ENCODE data around the gene FBXL16. TPM values are rescaled to one million over a fixed set of nuclear protein-coding genes. Genes with fewer than 3 reads are reported as not detected.
"Not testable (repeated sequence)": the region's sequence is repeated elsewhere in the genome, so short reads cannot be mapped to it uniquely, and the experiment has no call there.

The FBXL16 gene
- total RNA-seq, 4 donors from 2014 or later, result 0.21 to 0.37 TPM; not detected in 2

DNA sequence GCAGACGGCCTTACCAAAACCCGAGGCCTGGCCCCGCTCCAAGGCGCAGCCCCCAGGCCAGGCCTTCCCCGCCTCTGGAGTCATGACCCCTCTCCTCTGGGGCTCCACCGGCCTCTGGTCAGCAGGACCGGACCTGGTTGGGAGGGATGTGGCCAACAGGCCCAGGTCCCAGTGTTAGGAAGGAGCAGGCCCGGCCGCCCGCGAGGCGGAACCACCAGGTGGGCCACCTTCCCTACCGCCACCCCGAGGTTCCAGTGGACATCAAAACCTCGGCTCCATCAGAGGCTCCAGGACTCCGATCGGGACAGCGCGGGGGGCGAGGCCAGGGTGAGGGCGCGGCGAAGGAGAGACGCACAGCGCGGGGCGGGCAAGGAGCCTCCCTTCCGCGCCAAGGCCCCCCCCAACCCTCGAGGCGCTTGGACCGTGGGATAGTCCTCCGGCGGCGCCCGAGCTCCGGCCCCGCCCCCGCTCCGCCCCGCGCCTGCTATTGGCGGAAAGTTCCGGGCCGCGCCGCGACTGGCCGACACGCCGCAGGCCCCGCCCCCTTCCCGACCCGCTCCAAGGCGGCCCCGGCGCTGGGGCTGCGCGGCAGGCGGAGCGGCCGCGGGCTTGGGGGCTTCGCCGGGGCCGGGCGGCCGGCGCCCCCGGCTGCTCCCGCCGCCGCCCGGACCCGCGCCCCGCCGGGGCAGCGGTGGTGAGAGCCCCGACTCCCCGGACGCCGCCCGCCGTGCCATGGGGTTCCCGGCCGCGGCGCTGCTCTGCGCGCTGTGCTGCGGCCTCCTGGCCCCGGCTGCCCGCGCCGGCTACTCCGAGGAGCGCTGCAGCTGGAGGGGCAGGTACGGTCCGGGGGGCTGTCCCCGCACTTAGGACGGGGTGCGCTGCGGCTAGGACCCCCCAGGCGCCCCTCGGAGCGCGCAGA, 9.2 kb upstream of the FBXL16 start, which contains the start of gene METRN:
Gene METRN (plus strand): TSS at position 561 of the 919 bp plus-strand sequence. CDS start 172 bp downstream, at position 733.
- no peak for TF ChIP-seq POLR2A (IDR thresholded peaks at IDR 0.05)
- TF ChIP-seq, protein P1, sequence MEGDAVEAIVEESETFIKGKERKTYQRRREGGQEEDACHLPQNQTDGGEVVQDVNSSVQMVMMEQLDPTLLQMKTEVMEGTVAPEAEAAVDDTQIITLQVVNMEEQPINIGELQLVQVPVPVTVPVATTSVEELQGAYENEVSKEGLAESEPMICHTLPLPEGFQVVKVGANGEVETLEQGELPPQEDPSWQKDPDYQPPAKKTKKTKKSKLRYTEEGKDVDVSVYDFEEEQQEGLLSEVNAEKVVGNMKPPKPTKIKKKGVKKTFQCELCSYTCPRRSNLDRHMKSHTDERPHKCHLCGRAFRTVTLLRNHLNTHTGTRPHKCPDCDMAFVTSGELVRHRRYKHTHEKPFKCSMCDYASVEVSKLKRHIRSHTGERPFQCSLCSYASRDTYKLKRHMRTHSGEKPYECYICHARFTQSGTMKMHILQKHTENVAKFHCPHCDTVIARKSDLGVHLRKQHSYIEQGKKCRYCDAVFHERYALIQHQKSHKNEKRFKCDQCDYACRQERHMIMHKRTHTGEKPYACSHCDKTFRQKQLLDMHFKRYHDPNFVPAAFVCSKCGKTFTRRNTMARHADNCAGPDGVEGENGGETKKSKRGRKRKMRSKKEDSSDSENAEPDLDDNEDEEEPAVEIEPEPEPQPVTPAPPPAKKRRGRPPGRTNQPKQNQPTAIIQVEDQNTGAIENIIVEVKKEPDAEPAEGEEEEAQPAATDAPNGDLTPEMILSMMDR (IDR thresholded peaks at IDR 0.05), result no peak
- intact Hi-C loops (cut with DNase I; ENCODE audit: low total_unique reads), result no loop called here
- H3K27me3 ChIP-seq, result peaks cover 8 to 14% of the 10 kb centered on the region in 2 donors
- H3K9me3 ChIP-seq, result no peaks in the 10 kb centered on the region
- peaks cover 5 to 15% of the 10 kb centered on the region in 2 donors for H3K4me1 ChIP-seq
- no peak within 1 kb of the TSS for H3K27ac ChIP-seq
- peak; percentile 87 to 92 for DNase-seq
- H3K36me3 ChIP-seq, result no peaks in the 10 kb centered on the region
- peak within 1 kb of the TSS; percentile 36 to 52 for H3K4me3 ChIP-seq

DNA sequence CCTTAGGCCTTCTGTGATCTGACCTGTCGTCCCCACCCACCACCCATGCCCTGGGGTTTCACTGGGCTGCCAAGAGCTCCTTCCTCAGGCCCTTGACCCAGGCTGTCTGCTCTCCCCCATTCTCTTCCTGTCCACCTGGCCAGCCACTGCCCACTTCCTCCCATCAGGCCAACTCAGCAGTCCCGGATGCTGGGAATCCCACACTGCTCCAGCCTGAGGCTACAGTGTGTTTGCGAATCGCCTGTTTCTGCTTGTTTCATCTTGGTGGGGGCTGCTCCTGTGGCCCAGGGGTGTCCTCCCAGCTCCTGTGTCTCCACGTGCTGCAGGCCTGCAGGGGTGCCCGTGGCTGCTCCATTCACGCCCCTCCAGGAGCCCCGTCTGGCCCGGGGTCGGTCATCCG, 8.5 kb upstream of the FBXL16 start:
- no peak for DNase-seq
- Histone ChIP-seq H3K27ac (no peak overlapping the region), H3K4me3 (no peak overlapping the region), H3K9me3 (no peaks in the 10 kb centered on the region), H3K4me1 (peaks cover 5 to 14% of the 10 kb centered on the region in 2 donors), H3K36me3 (no peaks in the 10 kb centered on the region), H3K27me3 (peaks cover 8 to 14% of the 10 kb centered on the region in 2 donors)
- intact Hi-C loops (cut with DNase I; ENCODE audit: low total_unique reads), result no loop called here
- no peak for TF ChIP-seq POLR2A (IDR thresholded peaks at IDR 0.05)
- TF ChIP-seq, protein P1 (IDR thresholded peaks at IDR 0.05), result no peak

DNA sequence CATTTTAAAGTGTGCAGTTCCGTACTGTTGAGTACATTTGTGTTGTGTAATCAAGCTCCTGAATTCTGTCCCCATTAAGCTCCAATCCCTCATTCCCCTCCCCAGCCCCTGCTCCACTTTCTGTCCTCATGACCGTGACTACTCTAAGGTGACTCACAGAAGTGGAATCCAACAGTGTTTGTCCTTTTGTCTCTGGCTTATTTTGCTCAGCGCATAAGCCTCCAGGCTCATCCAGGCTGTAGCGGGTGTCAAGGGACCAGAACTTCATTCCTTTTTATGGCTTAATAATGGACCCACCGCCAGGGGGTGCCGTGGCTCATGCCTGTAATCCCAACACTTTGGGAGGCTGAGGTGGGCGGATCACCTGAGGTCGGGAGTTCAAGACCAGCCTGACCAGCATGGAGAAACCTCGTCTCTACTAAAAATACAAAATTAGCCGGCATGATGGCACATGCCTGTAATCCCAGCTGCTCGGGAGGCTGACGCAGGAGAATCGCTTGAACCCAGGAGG, 7.2 kb upstream of the FBXL16 start:
- H3K4me3 ChIP-seq; H3K27ac ChIP-seq; DNase-seq; H3K36me3 ChIP-seq; H3K9me3 ChIP-seq; intact Hi-C loops (cut with DNase I; ENCODE audit: low total_unique reads): not testable (repeated sequence)
- TF ChIP-seq, protein P1 (IDR thresholded peaks at IDR 0.05), result peak in 1 of 4 experiments; percentile 9
- peaks cover 16 to 19% of the 10 kb centered on the region in 2 donors for H3K27me3 ChIP-seq
- H3K4me1 ChIP-seq, result peaks cover 5 to 14% of the 10 kb centered on the region in 2 donors

DNA sequence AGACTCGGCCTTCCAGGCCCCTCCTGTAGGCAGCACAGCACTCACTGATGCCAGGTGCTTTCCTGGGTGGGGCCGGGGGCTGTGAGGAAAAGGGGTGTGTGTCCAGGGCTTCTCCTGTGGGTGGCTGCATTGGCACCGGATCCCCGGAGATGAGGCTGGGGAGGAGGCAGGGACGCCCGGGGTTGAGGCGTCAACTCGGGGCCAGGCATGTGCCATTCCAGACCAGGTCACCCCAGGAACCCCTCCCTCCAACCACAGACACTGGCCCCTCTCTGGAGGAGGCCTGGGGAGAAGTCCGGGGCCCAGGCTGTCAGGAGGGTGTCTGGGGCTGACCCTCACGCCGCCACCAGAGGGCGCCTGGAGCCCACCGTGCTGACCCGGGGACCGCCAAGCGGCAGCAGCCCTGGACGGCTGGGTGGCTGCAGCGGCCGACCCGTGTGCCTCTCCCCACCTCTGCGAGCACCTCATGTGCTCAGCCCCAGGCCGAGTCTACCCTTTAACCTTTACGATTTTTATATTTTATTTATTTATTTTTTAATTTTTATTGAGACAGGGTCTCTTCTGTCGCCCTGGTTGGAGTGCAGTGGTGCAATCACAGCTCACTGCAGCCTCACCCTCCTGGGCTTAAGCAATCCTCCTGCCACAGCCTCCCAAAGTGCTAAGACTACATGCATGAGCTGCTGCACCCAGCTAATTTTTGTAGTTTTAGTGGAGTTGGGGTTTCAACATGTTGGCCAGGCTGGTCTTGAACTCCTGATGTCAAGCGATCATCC, 6.1 kb upstream of the FBXL16 start:
- Histone ChIP-seq H3K27me3 (peaks cover 16 to 22% of the 10 kb centered on the region in 2 donors), H3K4me3 (no peak overlapping the region), H3K27ac (no peak overlapping the region), H3K4me1 (peaks cover 5 to 14% of the 10 kb centered on the region in 2 donors), H3K9me3 (no peaks in the 10 kb centered on the region), H3K36me3 (no peaks in the 10 kb centered on the region)
- TF ChIP-seq POLR2A (IDR thresholded peaks at IDR 0.05), result no peak
- TF ChIP-seq, protein P1 (IDR thresholded peaks at IDR 0.05), result peak; percentile 90 to 93 (median 92)
- peak; percentile 65 to 72 for DNase-seq
- intact Hi-C loops (cut with DNase I; ENCODE audit: low total_unique reads), result no loop called here
